Trophoblast cell (in vitro differentiated cells and primary cell): ENCODE measurements around the gene EGFL7.

ENCODE experiments used
- DNase-seq, 2 donors: peaks; one replicate each; pipeline ENCODE4 v3.0.0-alpha.2; 2016
- H2AFZ ChIP-seq: 2 replicates; pipeline ENCODE4 v1.6.1; 2013; ENCODE audit warnings: low read length, moderate library complexity, mild to moderate bottlenecking; ENCODE audit not compliant: insufficient read depth, poor library complexity
- H2AK5ac ChIP-seq: 2 replicates; pipeline ENCODE4 v1.6.1; 2013; ENCODE audit warnings: mild to moderate bottlenecking, low read length
- H2BK120ac ChIP-seq: 2 replicates; pipeline ENCODE4 v1.6.1; 2013; ENCODE audit warnings: low read length, mild to moderate bottlenecking, moderate library complexity; ENCODE audit not compliant: insufficient read depth, poor library complexity
- H2BK12ac ChIP-seq: 2 replicates; pipeline ENCODE4 v1.6.1; 2013; ENCODE audit warnings: mild to moderate bottlenecking, low read length, moderate library complexity
- H2BK5ac ChIP-seq: 2 replicates; pipeline ENCODE4 v1.6.1; 2013; ENCODE audit warnings: low read length, low read depth, moderate library complexity, mild to moderate bottlenecking; ENCODE audit not compliant: poor library complexity
- H3K14ac ChIP-seq: 2 replicates; pipeline ENCODE4 v1.6.1; 2013; ENCODE audit warnings: mild to moderate bottlenecking, low read length
- H3K18ac ChIP-seq: 2 replicates; pipeline ENCODE4 v1.6.1; 2013; ENCODE audit warnings: mild to moderate bottlenecking, low read length
- H3K23ac ChIP-seq: 2 replicates; pipeline ENCODE4 v1.6.1; 2013; ENCODE audit warnings: low read length
- H3K27ac ChIP-seq: 2 replicates; pipeline ENCODE4 v1.5.1; 2013; ENCODE audit warnings: low read depth, mild to moderate bottlenecking, inconsistent platforms, low read length, moderate library complexity
- H3K27me3 ChIP-seq: 2 replicates; pipeline ENCODE4 v1.6.1; 2013; ENCODE audit warnings: inconsistent platforms, mild to moderate bottlenecking, low read length, moderate library complexity; ENCODE audit not compliant: insufficient read depth
- H3K36me3 ChIP-seq, 2 experiments: 1 replicate in 1 of 2; 2 replicates in 1 of 2; pipeline ENCODE4 v1.6.1; 2013; ENCODE audit warnings: low read length in 2 of 2, mild to moderate bottlenecking in 2 of 2, moderate library complexity in 1 of 2; ENCODE audit not compliant: insufficient read depth in 2 of 2, control insufficient read depth in 1 of 2
- H3K4ac ChIP-seq: 2 replicates; pipeline ENCODE4 v1.6.1; 2013; ENCODE audit warnings: low read depth, mild to moderate bottlenecking, low read length, moderate library complexity
- H3K4me1 ChIP-seq, 2 experiments: 1 replicate in 1 of 2; 2 replicates in 1 of 2; pipeline ENCODE4 v1.6.1; 2013; ENCODE audit warnings: low read length in 2 of 2, mild to moderate bottlenecking in 2 of 2, moderate library complexity in 1 of 2; ENCODE audit not compliant: insufficient read depth in 2 of 2, control insufficient read depth in 1 of 2
- H3K4me2 ChIP-seq: 2 replicates; pipeline ENCODE4 v1.6.1; 2013; ENCODE audit warnings: inconsistent platforms, mild to moderate bottlenecking, low read length, moderate library complexity
- H3K4me3 ChIP-seq: 2 replicates; pipeline ENCODE4 v1.5.1; 2013; ENCODE audit warnings: mild to moderate bottlenecking, low read depth, low read length, inconsistent platforms
- H3K79me1 ChIP-seq: one replicate; pipeline ENCODE4 v1.6.1; 2013; ENCODE audit warnings: low read length
- H3K79me2 ChIP-seq: 2 replicates; pipeline ENCODE4 v1.6.1; 2013; ENCODE audit warnings: low read length, mild to moderate bottlenecking; ENCODE audit not compliant: control insufficient read depth, insufficient read depth, poor library complexity
- H3K9ac ChIP-seq: 2 replicates; pipeline ENCODE4 v1.6.1; 2013; ENCODE audit warnings: mild to moderate bottlenecking, low read length
- H3K9me3 ChIP-seq: 2 replicates; pipeline ENCODE4 v1.6.1; 2013; ENCODE audit warnings: low read depth, mild to moderate bottlenecking, control low read depth, inconsistent platforms, low read length; ENCODE audit not compliant: insufficient read depth
- H4K12ac ChIP-seq: 2 replicates; pipeline ENCODE4 v1.6.1; 2013; ENCODE audit warnings: low read depth, mild to moderate bottlenecking, low read length, moderate library complexity
- H4K8ac ChIP-seq: 2 replicates; pipeline ENCODE4 v1.6.1; 2013; ENCODE audit warnings: low read depth, mild to moderate bottlenecking, low read length, moderate library complexity
- H4K91ac ChIP-seq: one replicate; pipeline ENCODE4 v1.6.1; 2013; ENCODE audit warnings: low read depth, mild to moderate bottlenecking, low read length, moderate library complexity
- WGBS: extraction: QIAGEN DNeasy Blood & Tissue Kit; methylation state at CpG from one replicate; pipeline ENCODE4 v1.1.7; 2013; ENCODE audit warnings: missing lambda C conversion rate; ENCODE audit not compliant: insufficient read length, insufficient coverage; ENCODE audit errors: extremely low coverage; 5-methylcytosine and 5-hydroxymethylcytosine counted together

Gene EGFL7

GRCh38 chr9:136686794-136687711 is 24.3 kb downstream of the EGFL7 start, which contains the start of gene AGPAT2:
Gene AGPAT2, minus strand, starts transcription at chr9:136687457. Its CDS starts 100 bp downstream, at chr9:136687357.
- peak within 1 kb of the TSS; percentile 77 for H2AFZ ChIP-seq
- peaks cover 5% of the 10 kb centered on the region for H3K27me3 ChIP-seq
- H3K4ac ChIP-seq = peak within 1 kb of the TSS; percentile 35
- H2BK12ac ChIP-seq = no peak within 1 kb of the TSS
- no peak within 1 kb of the TSS for H2AK5ac ChIP-seq
- peak within 1 kb of the TSS; percentile 54 for H4K12ac ChIP-seq
- peaks cover 2% of the 10 kb centered on the region for H3K9me3 ChIP-seq
- H3K18ac ChIP-seq = peak within 1 kb of the TSS; percentile 83
- WGBS = no CpG with 5 or more reads among the region's 106 CpGs
- peak within 1 kb of the TSS; percentile 60 for H4K91ac ChIP-seq
- no peak within 1 kb of the TSS for H3K9ac ChIP-seq
- no peak within 1 kb of the TSS for H2BK5ac ChIP-seq
- H3K79me1 ChIP-seq = peaks cover 8% of the 10 kb centered on the region
- peak within 1 kb of the TSS; percentile 78 for H3K14ac ChIP-seq
- no peak within 1 kb of the TSS for H3K23ac ChIP-seq
- peak within 1 kb of the TSS; percentile 78 for H3K4me3 ChIP-seq
- no peak within 1 kb of the TSS for H3K27ac ChIP-seq
- no peaks in the 10 kb centered on the region for H3K36me3 ChIP-seq
- H3K4me2 ChIP-seq = peak within 1 kb of the TSS; percentile 86
- peaks cover 0 to 5% of the 10 kb centered on the region in 2 experiments for H3K4me1 ChIP-seq
- no peak for DNase-seq
- peak within 1 kb of the TSS; percentile 37 for H2BK120ac ChIP-seq
- peaks cover 3% of the 10 kb centered on the region for H3K79me2 ChIP-seq
- peak within 1 kb of the TSS; percentile 79 for H4K8ac ChIP-seq

- Histone ChIP-seq H3K9me3 (peaks cover 2% of the 10 kb centered on the region), H4K12ac (no peak overlapping the region), H3K4ac (no peak overlapping the region), H2AK5ac (no peak overlapping the region), H3K27me3 (peaks cover 5% of the 10 kb centered on the region), H2BK5ac (no peak overlapping the region), H2BK120ac (no peak overlapping the region), H3K36me3 (no peaks in the 10 kb centered on the region), H3K4me1 (peaks cover 0 to 5% of the 10 kb centered on the region in 2 experiments), H4K91ac (no peak overlapping the region), H2BK12ac (no peak overlapping the region), H3K23ac (no peak overlapping the region), H4K8ac (no peak overlapping the region), H3K79me1 (peaks cover 8% of the 10 kb centered on the region), H3K4me2 (no peak overlapping the region), H3K79me2 (peaks cover 3% of the 10 kb centered on the region), H3K4me3 (no peak overlapping the region), H3K14ac (no peak overlapping the region), H3K9ac (no peak overlapping the region), H3K27ac (no peak overlapping the region), H3K18ac (no peak overlapping the region), H2AFZ (no peak overlapping the region)
- no peak for DNase-seq
- WGBS = no CpG with 5 or more reads among the region's 37 CpGs
These were observed 25.1 kb downstream of the EGFL7 start for GRCh38 chr9:136687721-136688223.

- peaks cover 3% of the 10 kb centered on the region for H3K79me2 ChIP-seq
- H3K4me1 ChIP-seq = peaks cover under 1 to 9% of the 10 kb centered on the region in 2 experiments
- H3K18ac ChIP-seq = no peak overlapping the region
- H3K4ac ChIP-seq = no peak overlapping the region
- no peak for DNase-seq
- no peak overlapping the region for H2AK5ac ChIP-seq
- no peak overlapping the region for H3K23ac ChIP-seq
- H3K4me3 ChIP-seq = no peak overlapping the region
- peaks cover 5% of the 10 kb centered on the region for H3K27me3 ChIP-seq
- no peak overlapping the region for H2AFZ ChIP-seq
- H3K27ac ChIP-seq = no peak overlapping the region
- H3K9ac ChIP-seq = no peak overlapping the region
- peaks cover 8% of the 10 kb centered on the region for H3K79me1 ChIP-seq
- no peak overlapping the region for H3K4me2 ChIP-seq
- H4K8ac ChIP-seq = no peak overlapping the region
- H3K36me3 ChIP-seq = no peaks in the 10 kb centered on the region
- H2BK12ac ChIP-seq = no peak overlapping the region
- H3K9me3 ChIP-seq = peaks cover 2% of the 10 kb centered on the region
- no peak overlapping the region for H4K12ac ChIP-seq
- H3K14ac ChIP-seq = no peak overlapping the region
- WGBS = no CpG with 5 or more reads among the region's 21 CpGs
- H4K91ac ChIP-seq = no peak overlapping the region
- H2BK120ac ChIP-seq = no peak overlapping the region
- H2BK5ac ChIP-seq = no peak overlapping the region
These were observed 25.8 kb downstream of the EGFL7 start for GRCh38 chr9:136688274-136689107.

GRCh38 chr9:136689108-136689460 is 26.4 kb downstream of the EGFL7 start:
- Histone ChIP-seq H2AK5ac (no peak overlapping the region), H2BK5ac (no peak overlapping the region), H4K12ac (no peak overlapping the region), H3K4me3 (no peak overlapping the region), H4K8ac (no peak overlapping the region), H2AFZ (no peak overlapping the region), H3K27me3 (peaks cover 5% of the 10 kb centered on the region), H4K91ac (no peak overlapping the region), H2BK120ac (no peak overlapping the region), H3K9ac (no peak overlapping the region), H3K79me1 (peaks cover 8% of the 10 kb centered on the region), H3K14ac (no peak overlapping the region), H3K4ac (no peak overlapping the region), H3K9me3 (peaks cover 2% of the 10 kb centered on the region), H3K79me2 (peaks cover 3% of the 10 kb centered on the region), H3K4me2 (no peak overlapping the region), H3K4me1 (peaks cover 3 to 11% of the 10 kb centered on the region in 2 experiments), H3K18ac (no peak overlapping the region), H3K36me3 (no peaks in the 10 kb centered on the region), H3K27ac (no peak overlapping the region), H3K23ac (no peak overlapping the region), H2BK12ac (no peak overlapping the region)
- WGBS = no CpG with 5 or more reads among the region's 7 CpGs
- DNase-seq = no peak
